Fibroblast of the aortic adventitia (primary cell): ENCODE measurements around the gene PPIE. TPM values are rescaled to one million over a fixed set of nuclear protein-coding genes. Genes with fewer than 3 reads are reported as not detected.
"Not testable (repeated sequence)": the region's sequence is repeated elsewhere in the genome, so short reads cannot be mapped to it uniquely, and the experiment has no call there.

ENCODE experiments used
- DNase-seq: peaks from one replicate; pipeline ENCODE4 v3.0.0-alpha.2; 2010; ENCODE audit warnings: low read depth
- H3K4me3 ChIP-seq: 2 replicates; pipeline ENCODE4 v1.5.1; 2011; ENCODE audit warnings: low read depth, mild to moderate bottlenecking, control low read depth, low read length, moderate library complexity
- total RNA-seq: library from RNA; depleted of rRNA; stranded (reverse); fragments of >200 nt; gene quantifications from 2 replicates; pipeline ENCODE4 v1.2.3, GENCODE V29; 2012; ENCODE audit warnings: low replicate concordance
- TF ChIP-seq, protein P1 (sequence below): IDR thresholded peaks from 2 replicates; pipeline ENCODE4 v1.5.1; 2011; ENCODE audit warnings: mild to moderate bottlenecking, low read length, control low read depth, inconsistent platforms; ENCODE audit not compliant: insufficient read depth

The PPIE gene
- total RNA-seq, 1 donor, result 28.4 TPM

GRCh38 chr1:39761557-39762260, 23.0 kb downstream of the PPIE start:
- TF ChIP-seq, protein P1, sequence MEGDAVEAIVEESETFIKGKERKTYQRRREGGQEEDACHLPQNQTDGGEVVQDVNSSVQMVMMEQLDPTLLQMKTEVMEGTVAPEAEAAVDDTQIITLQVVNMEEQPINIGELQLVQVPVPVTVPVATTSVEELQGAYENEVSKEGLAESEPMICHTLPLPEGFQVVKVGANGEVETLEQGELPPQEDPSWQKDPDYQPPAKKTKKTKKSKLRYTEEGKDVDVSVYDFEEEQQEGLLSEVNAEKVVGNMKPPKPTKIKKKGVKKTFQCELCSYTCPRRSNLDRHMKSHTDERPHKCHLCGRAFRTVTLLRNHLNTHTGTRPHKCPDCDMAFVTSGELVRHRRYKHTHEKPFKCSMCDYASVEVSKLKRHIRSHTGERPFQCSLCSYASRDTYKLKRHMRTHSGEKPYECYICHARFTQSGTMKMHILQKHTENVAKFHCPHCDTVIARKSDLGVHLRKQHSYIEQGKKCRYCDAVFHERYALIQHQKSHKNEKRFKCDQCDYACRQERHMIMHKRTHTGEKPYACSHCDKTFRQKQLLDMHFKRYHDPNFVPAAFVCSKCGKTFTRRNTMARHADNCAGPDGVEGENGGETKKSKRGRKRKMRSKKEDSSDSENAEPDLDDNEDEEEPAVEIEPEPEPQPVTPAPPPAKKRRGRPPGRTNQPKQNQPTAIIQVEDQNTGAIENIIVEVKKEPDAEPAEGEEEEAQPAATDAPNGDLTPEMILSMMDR, result no peak
- DNase-seq, result no peak

DNA sequence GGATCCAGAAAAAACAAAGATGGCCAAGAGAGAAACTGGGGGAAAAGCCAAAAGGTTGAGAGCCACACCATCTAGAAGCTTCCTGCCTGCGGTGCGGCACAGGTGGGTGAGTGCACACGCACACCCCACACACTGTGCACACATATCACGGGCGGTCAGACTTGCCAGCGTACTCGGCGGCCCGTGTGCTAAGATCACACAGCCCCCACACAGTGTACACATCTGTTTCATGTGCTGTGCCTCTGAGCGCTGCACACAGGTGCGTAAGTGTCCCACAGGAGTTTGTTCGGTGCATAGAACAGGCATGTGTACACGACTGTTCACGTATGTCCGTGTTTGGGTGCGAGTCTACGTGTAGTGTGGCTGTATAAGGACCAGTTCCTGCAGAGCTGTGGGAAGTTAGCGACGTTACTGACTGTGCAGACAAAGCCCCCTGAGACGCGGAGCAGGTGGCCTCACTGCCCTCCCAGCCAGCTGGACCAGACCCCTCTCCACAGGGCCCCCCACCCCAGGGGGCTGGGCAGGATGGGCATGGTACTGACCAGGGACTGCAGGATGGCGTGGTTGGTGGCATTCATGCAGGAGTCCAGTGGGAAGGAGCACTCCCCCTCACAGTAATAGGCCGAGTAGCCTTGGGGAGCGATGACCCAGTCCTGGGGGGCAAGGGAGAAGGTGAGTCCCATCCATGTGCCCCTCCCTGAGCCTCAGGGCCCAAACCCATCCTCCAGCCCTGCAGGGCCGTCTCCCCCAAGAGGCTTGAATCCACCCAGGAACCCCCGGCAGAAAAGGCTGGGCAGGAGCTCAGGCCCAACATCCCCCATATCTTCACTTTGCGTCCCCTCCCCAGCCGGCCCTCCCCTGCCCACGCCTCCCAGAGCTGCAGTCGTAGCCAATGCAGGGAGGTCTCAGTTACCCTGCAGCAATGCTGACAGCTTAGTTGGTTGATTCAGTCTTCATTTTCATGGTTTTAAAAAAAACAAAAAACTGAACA, 24.2 kb downstream of the PPIE start:
- TF ChIP-seq, protein P1, result no peak
- DNase-seq, result no peak

More at GRCh38 chr1:39761557-39762260, 23.0 kb downstream of the PPIE start:
- H3K4me3 ChIP-seq, result no peak overlapping the region

DNA sequence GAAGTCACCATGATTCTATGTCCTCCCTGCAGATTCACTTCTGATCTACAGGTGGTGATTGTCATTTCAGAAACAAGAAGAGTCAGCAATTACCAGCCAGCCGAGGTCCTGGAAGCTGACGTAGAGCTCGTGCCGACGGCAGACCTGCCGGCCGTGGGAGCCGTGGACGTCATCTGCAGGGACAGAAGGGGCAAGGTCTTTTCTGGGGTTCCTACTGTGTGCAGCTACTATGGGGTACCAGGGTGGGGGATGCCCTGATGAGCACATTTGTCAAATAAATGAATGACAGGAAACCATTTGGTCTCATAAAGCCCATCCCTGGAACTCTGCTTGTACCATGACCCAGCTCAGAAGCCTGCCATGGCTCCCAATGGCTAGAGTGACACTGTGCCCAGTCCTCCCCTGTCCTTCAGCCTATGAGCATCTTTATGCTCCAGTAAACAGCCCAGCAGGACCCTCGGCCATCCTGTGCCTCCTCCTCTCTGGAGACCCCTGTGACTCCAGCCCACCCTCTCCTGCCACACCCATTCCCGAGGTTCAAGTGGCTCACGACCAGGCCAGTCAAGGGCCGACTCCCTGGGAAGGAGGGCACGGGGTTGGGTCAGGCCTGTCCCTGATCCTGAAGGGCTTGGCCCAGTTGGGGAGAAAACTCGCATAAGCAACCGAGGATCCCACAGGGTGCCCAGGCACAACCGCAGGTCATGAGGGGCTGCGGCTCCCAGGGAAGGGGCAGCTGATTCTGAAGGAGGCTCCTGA, 25.1 kb downstream of the PPIE start:
- DNase-seq, H3K4me3 ChIP-seq: not testable (repeated sequence)

More for the DNA sequence above, 24.2 kb downstream of the PPIE start:
- no peak overlapping the region for H3K4me3 ChIP-seq

- not testable (repeated sequence) for DNase-seq, H3K4me3 ChIP-seq
These were observed 25.8 kb downstream of the PPIE start for GRCh38 chr1:39764512-39764911.

GRCh38 chr1:39766466-39766865, 27.8 kb downstream of the PPIE start:
- H3K4me3 ChIP-seq, DNase-seq: not testable (repeated sequence)

DNA sequence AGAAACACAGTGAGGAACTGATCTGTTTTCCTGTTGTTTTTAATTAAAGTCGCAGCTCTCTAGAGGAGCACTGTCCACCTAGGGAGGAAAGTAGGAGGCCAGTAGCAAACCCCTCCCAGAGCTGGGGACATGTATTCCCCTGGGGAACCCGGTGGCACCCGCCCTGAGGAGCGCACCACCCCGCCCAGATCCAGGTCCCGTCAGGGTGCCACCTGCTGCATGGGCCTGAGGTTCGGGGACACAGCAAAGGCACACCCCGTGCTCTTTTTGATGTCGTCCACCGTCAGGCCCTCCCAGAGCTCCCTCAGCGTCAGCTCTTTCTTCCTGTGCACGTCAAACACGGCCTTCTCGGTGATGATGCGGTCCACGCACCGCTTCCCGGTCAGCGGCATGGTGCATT, 30.8 kb downstream of the PPIE start:
- DNase-seq, result not testable (repeated sequence)

DNA sequence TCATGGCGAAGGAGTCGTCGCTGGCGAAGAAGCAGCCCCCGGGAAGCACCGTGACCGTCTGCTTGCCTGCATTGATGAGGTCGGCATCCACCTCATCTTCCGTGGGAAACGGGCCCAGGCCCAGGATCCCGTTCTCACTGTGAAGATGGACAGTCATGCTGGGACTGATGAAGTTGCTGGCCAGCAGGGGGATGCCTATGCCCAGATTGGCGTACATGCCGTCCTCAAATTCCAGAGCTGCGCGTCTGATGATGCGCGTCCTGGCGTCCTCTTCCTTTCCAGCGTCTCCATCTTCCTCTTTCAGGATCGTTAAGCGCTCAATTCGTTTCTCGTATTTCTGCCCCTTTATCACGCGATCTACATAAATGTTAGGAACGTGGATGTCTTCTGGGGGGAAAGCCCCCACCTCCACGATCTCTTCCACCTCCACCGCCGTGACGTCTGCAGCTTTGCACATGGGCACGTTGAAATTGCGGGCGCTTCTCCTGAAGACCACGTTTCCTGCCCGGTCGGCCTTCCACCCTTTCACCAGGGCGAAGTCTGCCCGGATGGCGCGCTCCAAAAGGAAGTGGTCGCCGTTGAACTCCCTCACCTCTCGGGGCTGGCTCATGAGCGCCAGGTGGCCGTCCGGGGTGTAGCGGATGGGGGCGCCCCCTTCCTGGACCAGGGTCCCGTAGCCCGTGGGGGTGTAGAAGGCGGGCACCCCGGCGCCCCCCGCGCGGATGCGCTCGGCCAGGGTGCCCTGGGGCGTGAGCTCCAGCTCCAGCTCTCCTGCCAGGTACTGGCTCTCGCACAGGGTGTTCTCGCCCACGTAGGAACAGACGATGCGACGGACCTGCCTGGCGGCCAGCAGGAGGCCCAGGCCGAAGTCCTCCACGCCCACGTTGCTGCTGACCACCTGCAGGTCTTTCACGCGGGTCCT, 31.7 kb downstream of the PPIE start:
- DNase-seq, result peak; percentile 4
- peak overlapping the region; percentile 37 for H3K4me3 ChIP-seq

More for the DNA sequence above, 30.8 kb downstream of the PPIE start:
- not testable (repeated sequence) for H3K4me3 ChIP-seq

DNA sequence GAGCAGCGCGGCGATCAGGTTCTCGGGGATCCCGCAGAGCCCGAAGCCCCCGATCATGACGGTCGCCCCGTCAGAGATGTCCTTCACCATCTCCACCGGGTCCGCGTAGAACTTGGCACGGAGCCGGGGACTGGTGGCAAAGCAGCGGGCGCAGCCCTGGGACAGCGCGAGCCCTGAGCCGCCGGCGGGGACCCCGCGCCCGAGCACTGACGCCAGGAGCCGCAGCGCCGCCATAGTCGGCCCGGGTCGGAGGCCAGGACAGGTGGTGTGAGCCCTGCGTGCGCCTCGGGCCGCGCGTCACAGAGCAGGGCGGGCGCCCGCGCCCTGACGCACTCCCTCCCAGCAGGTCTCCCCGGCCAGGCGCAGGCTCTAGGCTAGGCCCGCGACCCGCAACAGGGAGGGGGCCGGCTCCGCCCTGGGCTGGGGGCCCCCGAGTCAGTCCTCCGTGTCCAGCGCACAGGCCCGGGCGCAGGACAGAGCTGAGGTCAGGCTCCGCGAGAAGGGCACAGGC, 32.4 kb downstream of the PPIE start, which contains the start of gene OXCT2:
OXCT2 (minus strand) TSS at position 327 of the 511 bp plus-strand sequence; CDS start at position 234, 93 bp downstream.
- DNase-seq, result not testable (repeated sequence)
- H3K4me3 ChIP-seq, result peak within 1 kb of the TSS; percentile 37

DNA sequence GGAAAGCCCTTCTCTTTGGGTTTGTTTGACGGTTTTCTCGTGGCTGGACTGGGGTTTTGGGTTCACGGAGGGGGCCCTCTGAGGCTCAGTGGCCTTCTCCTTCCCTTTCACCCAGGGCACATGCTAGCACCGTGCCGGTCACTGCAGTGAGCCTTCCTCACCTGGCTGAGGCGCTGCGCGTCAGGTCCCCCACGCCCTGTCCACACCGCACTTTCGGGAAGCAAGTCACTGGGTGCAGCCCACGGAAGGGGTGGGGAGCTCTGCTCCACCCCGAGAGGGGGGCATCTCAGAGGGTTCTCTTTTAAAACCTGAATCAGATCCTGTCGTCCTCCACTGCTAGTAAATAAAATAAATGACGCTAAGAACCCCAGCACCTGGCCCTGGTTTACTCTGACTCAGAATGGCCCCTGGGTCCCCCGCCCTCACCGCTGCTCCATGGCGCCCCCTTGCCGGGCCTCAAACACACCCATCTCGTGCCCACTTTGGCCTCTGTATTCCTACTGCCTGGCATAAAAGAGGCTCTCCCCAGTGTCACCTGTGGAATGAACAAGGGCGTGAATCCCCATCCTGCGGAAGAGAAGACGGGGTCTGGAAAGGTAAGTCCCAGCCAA, 34.8 kb downstream of the PPIE start:
- not testable (repeated sequence) for H3K4me3 ChIP-seq, DNase-seq

DNA sequence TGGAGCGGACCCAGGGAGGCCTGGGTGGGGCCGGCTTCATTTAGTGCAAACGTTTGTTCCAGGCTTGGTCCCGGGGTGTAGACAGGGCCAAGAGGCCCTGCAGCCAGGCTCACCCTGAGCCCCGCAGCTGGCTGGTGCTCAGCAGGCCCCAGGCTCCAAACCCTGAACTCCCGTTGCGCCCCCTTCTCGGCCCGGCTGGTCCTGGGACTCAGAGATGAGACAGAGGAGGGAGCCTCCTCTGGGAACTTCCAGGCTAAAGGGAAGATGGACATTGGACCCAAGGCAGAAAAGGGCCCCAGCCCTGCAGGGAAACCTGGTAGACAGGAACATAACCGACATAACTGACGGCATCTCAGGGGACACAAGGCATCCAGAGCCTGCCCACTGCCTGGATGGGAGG, 36.5 kb downstream of the PPIE start:
- not testable (repeated sequence) for DNase-seq, H3K4me3 ChIP-seq

DNA sequence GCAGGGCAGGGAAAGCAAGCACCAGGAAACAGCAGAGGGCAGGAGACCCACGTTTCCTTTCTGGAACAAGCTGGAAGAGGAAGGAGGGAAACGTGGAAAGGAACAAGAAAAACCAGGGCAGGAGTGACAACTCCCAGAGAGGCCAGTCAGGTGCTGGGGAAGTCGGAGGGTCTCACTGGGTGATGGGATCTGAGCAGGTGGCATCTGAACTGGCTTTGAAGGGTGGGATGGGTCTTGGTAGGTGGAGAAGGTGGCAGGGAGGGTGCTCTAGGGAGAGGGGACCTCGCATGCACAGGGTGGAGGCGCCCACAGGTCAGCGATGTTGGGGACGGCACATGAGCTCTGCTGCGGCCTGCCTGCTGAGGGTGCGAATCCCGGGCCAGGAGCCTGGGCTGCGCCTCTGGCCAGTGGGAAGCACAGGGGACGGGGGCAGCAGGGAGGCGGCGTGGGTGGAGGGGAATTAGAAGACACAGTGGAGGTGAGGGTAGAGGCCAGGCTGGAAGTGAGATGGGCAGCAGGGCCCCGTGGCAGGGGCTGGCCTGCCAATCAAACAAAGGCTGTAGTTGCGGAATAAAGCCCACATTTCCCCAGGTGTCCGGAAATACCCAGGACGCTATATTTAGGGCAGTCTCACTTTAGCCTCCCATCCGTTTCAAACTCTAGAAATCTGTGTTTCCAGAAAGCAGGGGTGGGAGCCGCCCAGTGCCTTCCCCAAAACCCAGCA, 37.2 kb downstream of the PPIE start:
- H3K4me3 ChIP-seq, result not testable (repeated sequence)

More for the DNA sequence above, 37.2 kb downstream of the PPIE start:
- DNase-seq, result not testable (repeated sequence)
